CD4-positive, alpha-beta T cell (primary cell): ENCODE measurements around the gene MOSPD3. TPM values are rescaled to one million over a fixed set of nuclear protein-coding genes. Genes with fewer than 3 reads are reported as not detected.

ENCODE experiments used
- ATAC-seq: fragments of 200-7000 bp; cut with Tn5 transposase; one replicate; pipeline ENCODE4 v1.10.0; 2022; ENCODE audit warnings: mild to moderate bottlenecking; ENCODE audit not compliant: poor library complexity
- CTCF ChIA-PET: fragments of 350-600 bp; sonication (Branson Sonifier 250); formaldehyde crosslinking; loops from one replicate; lab custom pipeline; 2021; ENCODE audit warnings: antibody characterized with exemption, inconsistent platforms; lab: Charles Lee
- POLR2A ChIA-PET: fragments of 350-600 bp; sonication (Branson Sonifier 250); formaldehyde crosslinking; loops from one replicate; lab custom pipeline; 2021; ENCODE audit warnings: antibody characterized with exemption, inconsistent platforms; lab: Charles Lee
- DNase-seq, 14 experiments: peaks; one replicate each; pipeline ENCODE4 v3.0.0-alpha.2; 2013 to 2020; ENCODE audit warnings: mixed read lengths in 2 of 14
- H3K27ac ChIP-seq, 2 donors: one replicate each; pipeline versions ENCODE4 v1.5.1 to v1.7.0; 2013; ENCODE audit warnings: low read length in 2 of 2, low read depth in 1 of 2, mild to moderate bottlenecking in 1 of 2
- H3K27me3 ChIP-seq, 2 experiments: 1 replicate in 1 of 2; 2 replicates in 1 of 2; pipeline versions ENCODE4 v1.6.1 to v1.7.0; 2013; ENCODE audit warnings: low read length in 2 of 2, control low read depth in 1 of 2, mild to moderate bottlenecking in 1 of 2, moderate library complexity in 1 of 2; ENCODE audit not compliant: insufficient read depth in 2 of 2, control insufficient read depth in 1 of 2
- H3K36me3 ChIP-seq: one replicate; pipeline ENCODE4 v1.6.1; 2013; ENCODE audit warnings: low read length, control low read depth; ENCODE audit not compliant: insufficient read depth
- H3K4me1 ChIP-seq: one replicate; pipeline ENCODE4 v1.6.1; 2013; ENCODE audit warnings: low read length, control low read depth; ENCODE audit not compliant: insufficient read depth
- H3K4me3 ChIP-seq: one replicate; pipeline ENCODE4 v1.5.1; 2013; ENCODE audit warnings: mild to moderate bottlenecking, low read length, moderate library complexity
- H3K9me3 ChIP-seq, 2 experiments: 1 replicate in 1 of 2; 2 replicates in 1 of 2; pipeline versions ENCODE4 v1.6.1 to v1.7.0; 2013; ENCODE audit warnings: low read length in 2 of 2, mild to moderate bottlenecking in 2 of 2, control low read depth in 1 of 2, moderate library complexity in 1 of 2; ENCODE audit not compliant: control insufficient read depth in 1 of 2, insufficient read depth in 1 of 2
- H3K27ac Mint-ChIP-seq: one replicate; pipeline ENCODE4 v1.8.0; 2020; ENCODE audit warnings: mixed read lengths
- H3K27me3 Mint-ChIP-seq: one replicate; pipeline ENCODE4 v1.8.0; 2021; ENCODE audit warnings: mixed read lengths
- H3K36me3 Mint-ChIP-seq: one replicate; pipeline ENCODE4 v1.8.0; 2021; ENCODE audit warnings: low read depth, mixed read lengths
- H3K4me1 Mint-ChIP-seq: one replicate; pipeline ENCODE4 v1.8.0; 2021; ENCODE audit warnings: low read depth, mixed read lengths
- H3K4me3 Mint-ChIP-seq: one replicate; pipeline ENCODE4 v1.8.0; 2020; ENCODE audit warnings: mild to moderate bottlenecking, mixed read lengths
- H3K9me3 Mint-ChIP-seq: one replicate; pipeline ENCODE4 v1.8.0; 2020; ENCODE audit warnings: mixed read lengths
- CTCF ChIP-seq: fragments of 200-600 bp; IDR thresholded peaks from one replicate; pipeline ENCODE4 v1.8.0; 2022; ENCODE audit warnings: antibody characterized with exemption, mild to moderate bottlenecking
- intact Hi-C, 2 experiments: fragments of 100-400 bp; cut with DNase I in 1 of 2; cut with micrococcal nuclease in 1 of 2; formaldehyde crosslinking; loops; one replicate each; pipeline versions ENCODE4 v1.15.1 to v1.9.0; 2023 to 2025; cut with DNase I, micrococcal nuclease
- total RNA-seq, 174 experiments: library from RNA in 2 of 174; stranded (reverse) in 2 of 174; gene quantifications; one replicate each; pipeline ENCODE4 v1.2.3 and lab custom pipeline; 2021 to 2026

Gene MOSPD3
- total RNA-seq, 2 experiments from 2014 or later: 8.5 to 10.9 TPM

DNA sequence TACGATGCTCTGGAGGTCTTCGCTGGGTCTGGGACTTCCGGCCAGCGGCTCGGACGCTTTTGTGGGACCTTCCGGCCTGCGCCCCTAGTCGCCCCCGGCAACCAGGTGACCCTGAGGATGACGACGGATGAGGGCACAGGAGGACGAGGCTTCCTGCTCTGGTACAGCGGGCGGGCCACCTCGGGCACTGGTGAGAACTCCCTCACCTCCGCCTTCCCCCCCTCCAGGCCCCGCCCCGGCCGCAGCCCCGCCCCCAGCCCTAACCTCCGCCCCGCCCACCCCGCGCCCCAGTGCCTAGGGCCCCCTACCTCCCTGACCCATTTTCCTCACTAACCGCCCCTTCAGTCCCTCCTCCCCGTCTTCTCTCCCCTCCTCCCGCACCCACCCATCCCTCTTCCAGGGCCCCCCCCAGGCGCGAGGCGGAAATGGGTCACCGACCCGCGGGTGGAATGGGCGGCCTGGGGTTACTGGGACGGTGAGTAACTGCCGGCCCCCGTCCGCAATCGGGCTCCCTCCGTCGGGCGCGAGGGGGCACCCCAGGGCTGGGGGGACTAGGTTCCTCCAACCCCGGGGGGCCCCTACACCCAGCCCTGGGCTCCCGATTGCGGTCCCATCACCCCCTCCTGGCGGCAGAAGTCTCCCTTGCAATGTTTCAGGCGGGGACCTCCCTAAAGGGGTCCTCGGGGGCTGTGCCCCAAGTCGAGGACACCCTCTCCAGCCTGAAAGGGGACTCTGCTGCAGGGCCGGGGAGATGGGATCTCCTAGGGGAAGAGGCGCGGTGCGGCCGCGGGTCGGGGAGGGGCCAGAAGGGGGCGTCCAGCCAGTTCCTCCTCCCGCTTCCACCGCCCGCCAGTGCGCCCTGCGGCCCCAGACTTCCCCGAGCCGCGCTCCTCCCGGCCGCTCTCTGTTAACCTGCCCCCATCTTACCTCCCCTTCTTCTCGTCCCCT, 8.0 kb upstream of the MOSPD3 start:
- intact Hi-C loops: loop anchor here (1.0 to 2.0 kb wide), 4 partner anchors 17 to 87 kb away; partner anchors contain the start of genes FBXO24 (in 1 of the 2), GNB2 (in 1 of the 2) and LRCH4 (in 1 of the 2)
- peak; percentile 57 to 90 (median 69) for DNase-seq
- Mint-ChIP-seq H3K4me3 (peak overlapping the region; percentile 92), H3K36me3 (no peaks in the 10 kb centered on the region), H3K27ac (peak overlapping the region; percentile 76), H3K9me3 (no peaks in the 10 kb centered on the region), H3K4me1 (peaks cover 23% of the 10 kb centered on the region), H3K27me3 (no peaks in the 10 kb centered on the region)
- Histone ChIP-seq H3K9me3 (no peaks in the 10 kb centered on the region), H3K27me3 (no peaks in the 10 kb centered on the region), H3K4me3 (peak overlapping the region; percentile 86), H3K36me3 (no peaks in the 10 kb centered on the region), H3K27ac (peak overlapping the region; percentile 13 to 63), H3K4me1 (peaks cover 29% of the 10 kb centered on the region)
- peak; percentile 66 for ATAC-seq
- peak; percentile 62 for TF ChIP-seq CTCF
- POLR2A ChIA-PET: interaction anchor here (0.8 to 5.2 kb wide), 13 partner anchors 8 to 427 kb away, joined by 3 to 48 read pairs (median 3); partner anchors contain the start of genes FBXO24, GPC2, LRCH4 and MOSPD3
- CTCF ChIA-PET: interaction anchor here (0.6 to 2.3 kb wide), 6 partner anchors 10 to 101 kb away, joined by 3 to 8 read pairs (median 4); partner anchors contain the start of genes LRCH4 and POP7

DNA sequence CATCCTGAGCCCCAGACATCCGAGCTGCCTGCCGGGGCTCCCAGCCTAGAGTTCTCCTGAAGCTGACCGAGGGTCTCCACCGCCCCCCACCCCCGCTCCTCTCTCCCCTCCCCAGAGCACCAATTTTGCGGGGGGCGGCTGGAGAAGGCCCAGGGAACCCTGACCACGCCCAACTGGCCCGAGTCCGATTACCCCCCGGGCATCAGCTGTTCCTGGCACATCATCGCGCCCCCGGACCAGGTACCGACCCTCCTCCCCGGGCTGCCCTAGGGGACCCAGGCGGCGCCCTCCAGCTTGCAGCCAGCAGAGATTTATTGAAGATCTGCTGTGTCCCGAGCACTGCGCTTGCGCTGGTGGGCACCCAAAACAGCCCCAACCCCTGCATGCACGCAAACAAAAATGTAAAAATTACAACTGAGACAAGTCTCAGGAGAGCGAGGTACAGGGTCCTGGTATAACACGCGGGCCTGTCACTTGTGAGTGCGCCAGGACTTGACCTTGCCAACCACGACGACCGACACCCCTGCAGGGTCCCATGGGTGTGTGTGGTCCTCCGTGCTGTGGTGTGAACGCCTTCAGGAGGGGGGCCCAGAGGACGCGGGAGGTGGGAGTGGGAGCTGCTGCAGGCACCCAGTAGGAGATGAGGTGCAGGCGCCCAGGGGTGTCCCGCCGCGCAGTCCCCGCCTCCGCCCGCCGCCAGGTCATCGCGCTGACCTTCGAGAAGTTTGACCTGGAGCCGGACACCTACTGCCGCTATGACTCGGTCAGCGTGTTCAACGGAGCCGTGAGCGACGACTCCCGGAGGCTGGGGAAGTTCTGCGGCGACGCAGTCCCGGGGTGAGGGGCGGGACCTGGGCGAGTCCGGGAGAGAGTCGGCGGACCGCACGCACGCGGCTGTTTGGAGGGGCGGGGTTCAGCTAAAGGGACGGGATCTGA, 7.1 kb upstream of the MOSPD3 start:
- H3K36me3 Mint-ChIP-seq: no peaks in the 10 kb centered on the region
- ATAC-seq (peak; percentile 41), DNase-seq (peak in 8 of 14 experiments; percentile 13 to 79 (median 44))
- Histone ChIP-seq H3K36me3 (no peaks in the 10 kb centered on the region), H3K4me3 (peak overlapping the region; percentile 86), H3K27ac (no peak overlapping the region), H3K9me3 (no peaks in the 10 kb centered on the region), H3K4me1 (peaks cover 29% of the 10 kb centered on the region), H3K27me3 (no peaks in the 10 kb centered on the region)
- H3K9me3 Mint-ChIP-seq: no peaks in the 10 kb centered on the region
- ChIA-PET CTCF (interaction anchor here (0.6 to 2.3 kb wide), 6 partner anchors 20 to 100 kb away, joined by 3 to 8 read pairs (median 3); partner anchors contain the start of genes LRCH4 and POP7), POLR2A (interaction anchor here (0.9 to 5.2 kb wide), 10 partner anchors 16 to 428 kb away, joined by 3 to 48 read pairs (median 3); partner anchors contain the start of genes FBXO24, GPC2, LRCH4 and POP7)
- H3K27ac Mint-ChIP-seq: peak overlapping the region; percentile 74
- intact Hi-C loops: loop anchor here (1.0 to 2.0 kb wide), 4 partner anchors 18 to 86 kb away; partner anchors contain the start of genes FBXO24 (in 1 of the 2), GNB2 (in 1 of the 2) and LRCH4 (in 1 of the 2)
- no peak for TF ChIP-seq CTCF
- H3K27me3 Mint-ChIP-seq: no peaks in the 10 kb centered on the region
- H3K4me1 Mint-ChIP-seq: peaks cover 28% of the 10 kb centered on the region
- peak overlapping the region; percentile 92 for H3K4me3 Mint-ChIP-seq
